ENCODE measurements around the gene EBLN2.

The EBLN2 gene

GRCh38 chr3:73056845-73057150, 4.7 kb upstream of the EBLN2 start:
- in situ Hi-C loops (cut with MboI; ENCODE audit: low sequenced_read_pairs): loop anchor here (25.0 kb wide), 1 partner anchor 119 kb away; no protein-coding TSS in a partner anchor

GRCh38 chr3:73060302-73060723, 1.1 kb upstream of the EBLN2 start:
- in situ Hi-C loops (cut with MboI; ENCODE audit: low sequenced_read_pairs): loop anchor here (25.0 kb wide), 1 partner anchor 123 kb away; no protein-coding TSS in a partner anchor

- in situ Hi-C loops (cut with MboI; ENCODE audit: low sequenced_read_pairs): loop anchor here (25.0 kb wide), 1 partner anchor 129 kb away; no protein-coding TSS in a partner anchor
Observed at GRCh38 chr3:73066243-73066642, 4.8 kb downstream of the EBLN2 start.

GRCh38 chr3:73068419-73068818, 7.0 kb downstream of the EBLN2 start:
- in situ Hi-C loops (cut with MboI; ENCODE audit: low sequenced_read_pairs): loop anchor here (25.0 kb wide), 1 partner anchor 131 kb away; no protein-coding TSS in a partner anchor

GRCh38 chr3:73069187-73069586, 7.7 kb downstream of the EBLN2 start:
- in situ Hi-C loops (cut with MboI; ENCODE audit: low sequenced_read_pairs): loop anchor here (25.0 kb wide), 1 partner anchor 132 kb away; no protein-coding TSS in a partner anchor

- in situ Hi-C loops (cut with MboI; ENCODE audit: low sequenced_read_pairs): loop anchor here (25.0 kb wide), 1 partner anchor 133 kb away; no protein-coding TSS in a partner anchor
Observed at GRCh38 chr3:73069775-73070444, 8.5 kb downstream of the EBLN2 start.

GRCh38 chr3:73070675-73071575, 9.5 kb downstream of the EBLN2 start:
- in situ Hi-C loops (cut with MboI; ENCODE audit: low sequenced_read_pairs): loop anchor here (25.0 kb wide), 1 partner anchor 134 kb away; no protein-coding TSS in a partner anchor

- in situ Hi-C loops (cut with MboI; ENCODE audit: low sequenced_read_pairs): loop anchor here (25.0 kb wide), 1 partner anchor 135 kb away; no protein-coding TSS in a partner anchor
Observed at GRCh38 chr3:73071952-73072351, 10.5 kb downstream of the EBLN2 start.

- in situ Hi-C loops (cut with MboI; ENCODE audit: low sequenced_read_pairs): loop anchor here (25.0 kb wide), 1 partner anchor 135 kb away; no protein-coding TSS in a partner anchor
Observed at GRCh38 chr3:73072634-73073033, 11.2 kb downstream of the EBLN2 start.

- in situ Hi-C loops (cut with MboI; ENCODE audit: low sequenced_read_pairs): loop anchor here (25.0 kb wide), 1 partner anchor 136 kb away; no protein-coding TSS in a partner anchor
Observed at GRCh38 chr3:73073091-73073707, 11.7 kb downstream of the EBLN2 start.

- in situ Hi-C loops (cut with MboI; ENCODE audit: low sequenced_read_pairs): loop anchor here (25.0 kb wide), 2 partner anchors 137 to 1362 kb away; no protein-coding TSS in a partner anchor
Observed at GRCh38 chr3:73074781-73075180, 13.3 kb downstream of the EBLN2 start.

GRCh38 chr3:73080216-73080966, 18.9 kb downstream of the EBLN2 start:
- in situ Hi-C loops (cut with MboI; ENCODE audit: low sequenced_read_pairs): loop anchor here (25.0 kb wide), 1 partner anchor 1368 kb away; no protein-coding TSS in a partner anchor

- in situ Hi-C loops (cut with MboI; ENCODE audit: low sequenced_read_pairs): loop anchor here (25.0 kb wide), 1 partner anchor 1369 kb away; no protein-coding TSS in a partner anchor
Observed at GRCh38 chr3:73081140-73081539, 19.7 kb downstream of the EBLN2 start.

- in situ Hi-C loops (cut with MboI; ENCODE audit: low sequenced_read_pairs): loop anchor here (25.0 kb wide), 1 partner anchor 1372 kb away; no protein-coding TSS in a partner anchor
Observed at GRCh38 chr3:73084170-73084569, 22.7 kb downstream of the EBLN2 start.

GRCh38 chr3:73086071-73086494, 24.6 kb downstream of the EBLN2 start:
- in situ Hi-C loops (cut with MboI; ENCODE audit: low sequenced_read_pairs): loop anchor here (25.0 kb wide), 1 partner anchor 1374 kb away; no protein-coding TSS in a partner anchor

- in situ Hi-C loops (cut with MboI; ENCODE audit: low sequenced_read_pairs): loop anchor here (25.0 kb wide), 1 partner anchor 1382 kb away; no protein-coding TSS in a partner anchor
Observed at GRCh38 chr3:73094129-73094528, 32.7 kb downstream of the EBLN2 start.

- in situ Hi-C loops (cut with MboI; ENCODE audit: low sequenced_read_pairs): loop anchor here (25.0 kb wide), 1 partner anchor 1383 kb away; no protein-coding TSS in a partner anchor
Observed at GRCh38 chr3:73094951-73095350, 33.5 kb downstream of the EBLN2 start.

GRCh38 chr3:73096169-73096568, 34.7 kb downstream of the EBLN2 start:
- in situ Hi-C loops (cut with MboI; ENCODE audit: low sequenced_read_pairs): loop anchor here (25.0 kb wide), 1 partner anchor 1384 kb away; no protein-coding TSS in a partner anchor

GRCh38 chr3:73098026-73098425, 36.6 kb downstream of the EBLN2 start:
- in situ Hi-C loops (cut with MboI; ENCODE audit: low sequenced_read_pairs): loop anchor here (25.0 kb wide), 1 partner anchor 1386 kb away; no protein-coding TSS in a partner anchor

Data from HL-60/S4 (cell line).